ENCODE results near the gene SENP7. TPM values are rescaled to one million over a fixed set of nuclear protein-coding genes. Genes with fewer than 3 reads are reported as not detected.

SENP7 gene
- total and polyA plus RNA-seq, 4 experiments from 2014 or later, result 9.7 to 69.8 (median 40.8) TPM

- H3K27me3 ChIP-seq (ENCODE audit: insufficient read depth, low read length), result no peaks in the 10 kb centered on the region
- Mint-ChIP-seq H3K4me1 (peaks cover 40 to 79% (median 62%) of the 10 kb centered on the region in 4 donors), H3K27me3 (peaks cover 1 to 2% of the 10 kb centered on the region in 2 donors), H3K36me3 (peaks cover 24 to 33% of the 10 kb centered on the region in 2 donors), H3K27ac (peak overlapping the region in 6 of 7 donors; percentile 3 to 99 (median 38)), H3K4me3 (peak overlapping the region in 5 of 8 donors; percentile 3 to 41 (median 12)), H3K9me3 (peaks cover 0 to 3% (median 0%) of the 10 kb centered on the region in 8 donors)
- no peaks in the 10 kb centered on the region for H3K9me3 ChIP-seq (ENCODE audit: control insufficient read depth in 1 of 2, low read length in 2 of 2)
- intact Hi-C loops (cut with micrococcal nuclease), result no loop called here
- H3K4me1 ChIP-seq (ENCODE audit: insufficient read depth, low read length), result peaks cover 54% of the 10 kb centered on the region
- DNase-seq, result no peak
- no peak overlapping the region for H3K27ac ChIP-seq (ENCODE audit: low read depth, low read length)
- no peak overlapping the region for H3K4me3 ChIP-seq (ENCODE audit: low read length in 2 of 2)
- CTCF ChIA-PET (ENCODE audit: partially characterized antibody), result no interaction called here
- H3K36me3 ChIP-seq (ENCODE audit: insufficient read depth, low read length), result no peaks in the 10 kb centered on the region
- POLR2A ChIA-PET (ENCODE audit: partially characterized antibody), result interaction anchor here (0.8 to 6.2 kb wide), 5 partner anchors 10 to 64 kb away, joined by 3 to 49 read pairs (median 24); partner anchors contain the start of genes PCNP and TRMT10C
Measured at GRCh38 chr3:101509811-101510210, 3.2 kb downstream of the SENP7 start.

GRCh38 chr3:101509281-101509680 lies 3.7 kb downstream of the SENP7 start:
- Histone ChIP-seq H3K27me3 (ENCODE audit: insufficient read depth, low read length) (no peaks in the 10 kb centered on the region), H3K36me3 (ENCODE audit: insufficient read depth, low read length) (no peaks in the 10 kb centered on the region), H3K27ac (ENCODE audit: low read depth, low read length) (no peak overlapping the region), H3K9me3 (ENCODE audit: control insufficient read depth in 1 of 2, low read length in 2 of 2) (no peaks in the 10 kb centered on the region), H3K4me3 (ENCODE audit: low read length in 2 of 2) (no peak overlapping the region), H3K4me1 (ENCODE audit: insufficient read depth, low read length) (peaks cover 54% of the 10 kb centered on the region)
- POLR2A ChIA-PET (ENCODE audit: partially characterized antibody), result interaction anchor here (2.5 to 6.2 kb wide), 3 partner anchors 11 to 65 kb away, joined by 11 to 34 read pairs (median 24); partner anchors contain the start of genes PCNP and TRMT10C
- peak overlapping the region in 5 of 8 donors; percentile 1 to 20 (median 9) for H3K4me3 Mint-ChIP-seq
- H3K36me3 Mint-ChIP-seq, result peaks cover 24 to 35% of the 10 kb centered on the region in 2 donors
- H3K4me1 Mint-ChIP-seq, result peaks cover 40 to 78% (median 62%) of the 10 kb centered on the region in 4 donors
- intact Hi-C loops (cut with micrococcal nuclease), result no loop called here
- peaks cover 0 to 3% (median 0%) of the 10 kb centered on the region in 8 donors for H3K9me3 Mint-ChIP-seq
- CTCF ChIA-PET (ENCODE audit: partially characterized antibody), result interaction anchor here (1.2 kb wide), 1 partner anchor 64 kb away, joined by 3 read pairs; no protein-coding TSS in a partner anchor
- peaks cover 1 to 2% of the 10 kb centered on the region in 2 donors for H3K27me3 Mint-ChIP-seq
- no peak for DNase-seq
- peak overlapping the region in 6 of 7 donors; percentile 38 to 99 (median 76) for H3K27ac Mint-ChIP-seq

DNA sequence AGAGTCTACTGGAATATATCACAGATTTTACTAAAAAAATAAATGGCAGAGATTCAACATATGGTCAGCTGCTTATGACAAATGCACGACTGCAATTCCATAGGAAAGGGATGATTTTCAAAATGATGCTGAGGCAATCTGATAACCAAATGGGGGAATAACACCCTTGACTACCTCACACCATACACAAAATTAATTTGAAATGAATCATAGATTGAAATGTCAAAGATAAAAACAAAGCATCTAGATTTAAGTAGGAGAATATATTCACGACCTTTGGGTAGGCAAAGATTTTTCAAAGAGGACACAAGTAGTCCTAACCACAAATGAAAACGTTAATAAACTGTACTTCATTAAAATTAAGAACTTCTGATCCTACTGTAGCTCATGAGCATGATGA lies 11.2 kb downstream of the SENP7 start:
- H3K36me3 ChIP-seq (ENCODE audit: insufficient read depth, low read length), result no peaks in the 10 kb centered on the region
- H3K4me1 Mint-ChIP-seq, result peaks cover 27 to 48% (median 41%) of the 10 kb centered on the region in 4 donors
- H3K27me3 ChIP-seq (ENCODE audit: insufficient read depth, low read length), result no peaks in the 10 kb centered on the region
- peaks cover 39 to 58% of the 10 kb centered on the region in 2 donors for H3K36me3 Mint-ChIP-seq
- ChIA-PET POLR2A (ENCODE audit: partially characterized antibody) (interaction anchor here (1.1 kb wide), 1 partner anchor 72 kb away, joined by 4 read pairs; no protein-coding TSS in a partner anchor), CTCF (ENCODE audit: partially characterized antibody) (no interaction called here)
- no peaks in the 10 kb centered on the region for H3K27me3 Mint-ChIP-seq
- no peak overlapping the region for H3K27ac ChIP-seq (ENCODE audit: low read depth, low read length)
- H3K27ac Mint-ChIP-seq, result peak overlapping the region in 6 of 7 donors; percentile 5 to 75 (median 34)
- DNase-seq, result no peak
- H3K9me3 ChIP-seq (ENCODE audit: control insufficient read depth in 1 of 2, low read length in 2 of 2), result no peaks in the 10 kb centered on the region
- no peaks in the 10 kb centered on the region for H3K9me3 Mint-ChIP-seq
- peak overlapping the region in 2 of 8 donors; percentile 3 to 21 for H3K4me3 Mint-ChIP-seq
- H3K4me1 ChIP-seq (ENCODE audit: insufficient read depth, low read length), result peaks cover 27% of the 10 kb centered on the region
- intact Hi-C loops (cut with micrococcal nuclease), result no loop called here
- no peak overlapping the region for H3K4me3 ChIP-seq (ENCODE audit: low read length in 2 of 2)

DNA sequence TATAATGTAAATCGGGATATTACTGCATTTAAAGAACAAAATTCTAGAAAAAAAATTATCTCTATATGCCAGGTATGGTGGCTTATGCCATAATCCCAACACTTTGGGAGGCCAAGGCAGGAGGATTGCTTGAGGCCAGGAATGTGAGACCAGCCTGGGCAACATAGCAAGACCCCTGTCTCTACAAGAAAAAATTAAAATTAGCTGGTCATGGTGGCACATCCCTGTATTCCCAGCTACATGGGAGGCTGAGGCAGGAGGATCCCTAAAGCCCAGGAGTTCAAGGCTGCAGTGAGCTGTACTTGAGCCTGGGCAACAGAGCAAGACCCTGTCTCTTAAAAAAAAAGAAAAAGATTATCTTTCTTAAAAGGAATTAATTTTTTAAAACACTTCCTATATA lies 12.8 kb downstream of the SENP7 start:
- H3K27me3 ChIP-seq (ENCODE audit: insufficient read depth, low read length), result no peaks in the 10 kb centered on the region
- ChIA-PET POLR2A (ENCODE audit: partially characterized antibody) (interaction anchor here (1.0 kb wide), 1 partner anchor 12 kb away, joined by 4 read pairs; the partner anchor contains the start of gene SENP7), CTCF (ENCODE audit: partially characterized antibody) (no interaction called here)
- no peaks in the 10 kb centered on the region for H3K36me3 ChIP-seq (ENCODE audit: insufficient read depth, low read length)
- Mint-ChIP-seq H3K36me3 (peaks cover 34 to 60% of the 10 kb centered on the region in 2 donors), H3K9me3 (no peaks in the 10 kb centered on the region), H3K27ac (no peak overlapping the region), H3K27me3 (no peaks in the 10 kb centered on the region), H3K4me3 (no peak overlapping the region), H3K4me1 (peaks cover 26 to 52% (median 40%) of the 10 kb centered on the region in 4 donors)
- H3K4me3 ChIP-seq (ENCODE audit: low read length in 2 of 2), result no peak overlapping the region
- intact Hi-C loops (cut with micrococcal nuclease), result no loop called here
- no peak for DNase-seq
- peaks cover 27% of the 10 kb centered on the region for H3K4me1 ChIP-seq (ENCODE audit: insufficient read depth, low read length)
- no peak overlapping the region for H3K27ac ChIP-seq (ENCODE audit: low read depth, low read length)
- H3K9me3 ChIP-seq (ENCODE audit: control insufficient read depth in 1 of 2, low read length in 2 of 2), result no peaks in the 10 kb centered on the region

DNA sequence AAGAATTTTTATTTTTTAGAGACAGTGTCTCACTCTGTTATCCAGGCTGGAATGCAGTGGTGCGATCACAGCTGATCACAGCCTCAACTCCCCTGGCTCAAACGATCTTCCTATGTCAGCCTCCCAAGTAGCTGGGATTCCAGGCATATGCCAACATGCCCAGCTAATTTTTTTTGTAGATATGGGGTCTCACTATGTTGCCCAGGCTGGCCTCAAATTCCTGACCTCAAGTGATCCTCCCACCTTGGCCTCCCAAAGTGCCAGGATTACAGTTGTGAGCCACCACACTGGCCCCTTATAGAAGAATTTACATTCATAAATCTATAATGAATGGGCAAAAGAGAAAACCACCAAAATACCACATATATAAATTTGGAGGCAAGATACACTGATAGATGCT lies 15.2 kb downstream of the SENP7 start:
- H3K36me3 ChIP-seq (ENCODE audit: insufficient read depth, low read length), result peaks cover 4% of the 10 kb centered on the region
- H3K4me3 ChIP-seq (ENCODE audit: low read length in 2 of 2), result no peak overlapping the region
- H3K27ac Mint-ChIP-seq, result peak overlapping the region in 1 of 7 donors; percentile 29
- peaks cover 30 to 58% (median 47%) of the 10 kb centered on the region in 4 donors for H3K4me1 Mint-ChIP-seq
- CTCF ChIA-PET (ENCODE audit: partially characterized antibody), result interaction anchor here (1.3 kb wide), 1 partner anchor 46 kb away, joined by 3 read pairs; no protein-coding TSS in a partner anchor
- no peaks in the 10 kb centered on the region for H3K27me3 Mint-ChIP-seq
- intact Hi-C loops (cut with micrococcal nuclease), result no loop called here
- H3K27me3 ChIP-seq (ENCODE audit: insufficient read depth, low read length), result no peaks in the 10 kb centered on the region
- POLR2A ChIA-PET (ENCODE audit: partially characterized antibody), result no interaction called here
- H3K4me3 Mint-ChIP-seq, result no peak overlapping the region
- peaks cover 19% of the 10 kb centered on the region for H3K4me1 ChIP-seq (ENCODE audit: insufficient read depth, low read length)
- no peak for DNase-seq
- no peak overlapping the region for H3K27ac ChIP-seq (ENCODE audit: low read depth, low read length)
- peaks cover 41 to 60% of the 10 kb centered on the region in 2 donors for H3K36me3 Mint-ChIP-seq
- no peaks in the 10 kb centered on the region for H3K9me3 ChIP-seq (ENCODE audit: control insufficient read depth in 1 of 2, low read length in 2 of 2)
- H3K9me3 Mint-ChIP-seq, result peaks cover 0 to 2% (median 0%) of the 10 kb centered on the region in 8 donors

DNA sequence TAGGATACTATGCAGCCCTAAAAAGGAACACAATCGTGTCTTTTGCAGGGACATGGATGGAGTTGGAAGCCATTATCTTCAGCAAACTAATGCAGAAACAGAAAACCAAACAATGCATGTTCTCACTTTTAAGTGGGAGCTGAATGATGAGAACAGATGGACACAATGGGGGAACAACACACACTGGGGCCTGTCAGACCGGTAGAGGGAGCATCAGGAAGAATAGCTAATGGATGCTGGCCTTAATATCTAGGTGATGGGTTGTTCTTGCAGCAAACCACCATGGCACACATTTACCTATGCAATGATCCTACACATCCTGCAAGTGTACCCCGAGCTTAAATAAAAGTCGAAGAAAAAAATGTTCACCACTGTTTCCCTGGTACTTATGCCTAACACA lies 17.5 kb downstream of the SENP7 start:
- H3K27ac Mint-ChIP-seq, result peak overlapping the region in 3 of 7 donors; percentile 25 to 61 (median 42)
- Histone ChIP-seq H3K36me3 (ENCODE audit: insufficient read depth, low read length) (peaks cover 7% of the 10 kb centered on the region), H3K4me3 (ENCODE audit: low read length in 2 of 2) (no peak overlapping the region), H3K27ac (ENCODE audit: low read depth, low read length) (no peak overlapping the region), H3K4me1 (ENCODE audit: insufficient read depth, low read length) (peaks cover 10% of the 10 kb centered on the region), H3K9me3 (ENCODE audit: control insufficient read depth in 1 of 2, low read length in 2 of 2) (no peaks in the 10 kb centered on the region), H3K27me3 (ENCODE audit: insufficient read depth, low read length) (no peaks in the 10 kb centered on the region)
- ChIA-PET CTCF (ENCODE audit: partially characterized antibody) (no interaction called here), POLR2A (ENCODE audit: partially characterized antibody) (interaction anchor here (0.6 to 1.1 kb wide), 2 partner anchors 33 to 48 kb away, joined by 4 read pairs; no protein-coding TSS in a partner anchor)
- H3K4me3 Mint-ChIP-seq, result no peak overlapping the region
- intact Hi-C loops (cut with micrococcal nuclease), result no loop called here
- DNase-seq, result no peak
- H3K36me3 Mint-ChIP-seq, result peaks cover 45 to 52% of the 10 kb centered on the region in 2 donors
- H3K9me3 Mint-ChIP-seq, result peaks cover 0 to 2% (median 0%) of the 10 kb centered on the region in 8 donors
- H3K27me3 Mint-ChIP-seq, result no peaks in the 10 kb centered on the region
- peaks cover 23 to 51% (median 38%) of the 10 kb centered on the region in 4 donors for H3K4me1 Mint-ChIP-seq

DNA sequence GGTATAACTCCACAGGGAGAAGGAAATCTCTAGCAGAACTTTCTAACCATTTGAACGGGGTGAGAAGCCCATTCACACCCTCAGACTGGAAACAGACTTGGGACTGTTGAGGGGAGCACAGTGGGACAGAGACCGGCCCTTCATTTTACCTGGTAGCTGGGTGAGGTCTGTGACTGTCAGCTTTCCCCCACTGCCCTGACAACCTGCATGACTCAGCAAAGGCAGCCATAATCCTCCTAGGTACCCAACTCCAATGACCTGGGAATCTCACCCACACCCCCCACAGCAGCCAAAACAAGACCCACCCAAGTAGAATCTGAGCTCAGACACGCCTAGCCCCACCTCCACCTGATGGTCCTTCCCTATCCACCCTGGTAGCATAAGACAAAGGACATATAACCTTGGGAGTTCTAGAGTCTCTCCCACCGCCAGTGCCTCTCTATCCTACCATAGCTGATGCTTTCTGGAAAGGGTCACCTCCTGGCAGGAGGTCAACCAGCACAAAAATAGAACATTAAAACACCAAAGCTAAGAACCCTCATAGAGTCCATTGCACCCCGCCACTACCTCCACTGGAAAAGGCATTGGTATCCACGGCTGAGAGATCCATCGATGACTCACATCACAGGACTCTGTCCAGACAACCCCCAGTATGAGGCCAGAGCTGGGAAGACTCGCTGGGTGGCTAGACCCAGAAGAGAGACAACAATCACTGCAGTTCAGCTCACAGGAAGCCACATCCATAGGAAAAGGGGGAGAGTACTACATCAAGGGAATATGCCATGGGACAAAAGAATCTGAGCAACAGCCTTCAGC lies 28.0 kb downstream of the SENP7 start:
- H3K4me3 Mint-ChIP-seq, result no peak overlapping the region
- CTCF ChIA-PET (ENCODE audit: partially characterized antibody), result no interaction called here
- no peak overlapping the region for H3K4me3 ChIP-seq (ENCODE audit: low read length in 2 of 2)
- H3K27ac ChIP-seq (ENCODE audit: low read depth, low read length), result no peak overlapping the region
- peaks cover 0 to 2% (median 0%) of the 10 kb centered on the region in 8 donors for H3K9me3 Mint-ChIP-seq
- H3K27me3 Mint-ChIP-seq, result no peaks in the 10 kb centered on the region
- H3K4me1 ChIP-seq (ENCODE audit: insufficient read depth, low read length), result peaks cover 22% of the 10 kb centered on the region
- H3K4me1 Mint-ChIP-seq, result peaks cover 53 to 89% (median 74%) of the 10 kb centered on the region in 4 donors
- intact Hi-C loops (cut with micrococcal nuclease), result no loop called here
- POLR2A ChIA-PET (ENCODE audit: partially characterized antibody), result interaction anchor here (0.7 to 2.0 kb wide), 4 partner anchors 27 to 58 kb away, joined by 3 to 5 read pairs (median 4); no protein-coding TSS in a partner anchor
- no peak for DNase-seq
- peaks cover 14% of the 10 kb centered on the region for H3K36me3 ChIP-seq (ENCODE audit: insufficient read depth, low read length)
- H3K9me3 ChIP-seq (ENCODE audit: control insufficient read depth in 1 of 2, low read length in 2 of 2), result no peaks in the 10 kb centered on the region
- no peaks in the 10 kb centered on the region for H3K27me3 ChIP-seq (ENCODE audit: insufficient read depth, low read length)
- peak overlapping the region in 5 of 7 donors; percentile 57 to 80 (median 76) for H3K27ac Mint-ChIP-seq
- peaks cover 70 to 85% of the 10 kb centered on the region in 2 donors for H3K36me3 Mint-ChIP-seq
